Liver (tissue), 9 donors: ENCODE data around the gene HK2. TPM values are rescaled to one million over a fixed set of nuclear protein-coding genes. Genes with fewer than 3 reads are reported as not detected.
"Not testable (repeated sequence)": the region's sequence is repeated elsewhere in the genome, so short reads cannot be mapped to it uniquely, and the experiment has no call there.

Experiments used
- DNase-seq: peaks from one replicate; pipeline ENCODE4 v3.0.0-alpha.2; 2017; ENCODE audit warnings: low spot score
- H3K27ac ChIP-seq, 2 donors: one replicate each; pipeline ENCODE4 v1.7.0; 2013; ENCODE audit warnings: inconsistent platforms in 2 of 2, low read length in 2 of 2, control low read depth in 1 of 2, low read depth in 1 of 2, mild to moderate bottlenecking in 1 of 2
- H3K27me3 ChIP-seq, 4 donors: one replicate each; pipeline versions ENCODE4 v1.6.1 to v1.7.0; 2013; ENCODE audit warnings: low read length in 3 of 4, inconsistent platforms in 1 of 4, mild to moderate bottlenecking in 1 of 4, moderate library complexity in 1 of 4; ENCODE audit not compliant: control insufficient read depth in 4 of 4, insufficient read depth in 4 of 4
- H3K36me3 ChIP-seq, 4 donors: one replicate each; pipeline versions ENCODE4 v1.6.1 to v1.7.0; 2013; ENCODE audit warnings: low read length in 3 of 4, mild to moderate bottlenecking in 3 of 4, low read depth in 1 of 4, moderate library complexity in 1 of 4; ENCODE audit not compliant: control insufficient read depth in 4 of 4, insufficient read depth in 3 of 4
- H3K4me1 ChIP-seq, 4 donors: one replicate each; pipeline versions ENCODE4 v1.6.1 to v1.7.0; 2013; ENCODE audit warnings: low read length in 3 of 4, mild to moderate bottlenecking in 3 of 4, moderate library complexity in 1 of 4; ENCODE audit not compliant: control insufficient read depth in 4 of 4, insufficient read depth in 4 of 4
- H3K4me3 ChIP-seq, 3 donors: one replicate each; pipeline versions ENCODE4 v1.6.1 to v1.7.0; 2013; ENCODE audit warnings: low read length in 3 of 3, control low read depth in 1 of 3, low read depth in 1 of 3, mild to moderate bottlenecking in 1 of 3
- H3K9ac ChIP-seq, 2 donors: one replicate each; pipeline ENCODE4 v1.7.0; 2013; ENCODE audit warnings: low read length in 2 of 2, mild to moderate bottlenecking in 2 of 2, moderate library complexity in 2 of 2, control low read depth in 1 of 2, low read depth in 1 of 2
- H3K9me3 ChIP-seq, 4 donors: one replicate each; pipeline versions ENCODE4 v1.6.1 to v1.7.0; 2013; ENCODE audit warnings: low read length in 3 of 4; ENCODE audit not compliant: control insufficient read depth in 4 of 4
- CTCF ChIP-seq: fragments of 150-350 bp; IDR thresholded peaks from 2 replicates; pipeline ENCODE4 v1.5.1; 2017; ENCODE audit warnings: improper control_type of control experiment, low read depth, low read length; ENCODE audit not compliant: missing input control
- EGR1 ChIP-seq, 2 donors: IDR thresholded peaks; 2 replicates each; pipeline ENCODE4 v1.6.1; 2016 to 2018; ENCODE audit warnings: antibody characterized with exemption in 2 of 2, low read depth in 2 of 2
- FOXA1 ChIP-seq: IDR thresholded peaks from 2 replicates; pipeline ENCODE4 v1.6.1; 2016; ENCODE audit warnings: antibody characterized with exemption
- FOXA2 ChIP-seq: IDR thresholded peaks from 2 replicates; pipeline ENCODE4 v1.6.1; 2016; ENCODE audit warnings: antibody characterized with exemption
- HNF4A ChIP-seq, 2 donors: conservative IDR thresholded peaks; 2 replicates each; pipeline ENCODE4 v1.6.1; 2016; ENCODE audit warnings: antibody characterized with exemption in 2 of 2, mild to moderate bottlenecking in 2 of 2
- HNF4G ChIP-seq: IDR thresholded peaks from 2 replicates; pipeline ENCODE4 v1.6.1; 2016; ENCODE audit warnings: antibody characterized with exemption
- RAD21 ChIP-seq, 2 donors: IDR thresholded peaks; 2 replicates each; pipeline ENCODE4 v1.6.1; 2016; ENCODE audit warnings: antibody characterized with exemption in 2 of 2, mild to moderate bottlenecking in 2 of 2
- REST ChIP-seq: IDR thresholded peaks from 2 replicates; pipeline ENCODE4 v1.6.1; 2016; ENCODE audit warnings: antibody characterized with exemption, mild to moderate bottlenecking
- RXRA ChIP-seq, 2 donors: IDR thresholded peaks; 2 replicates each; pipeline ENCODE4 v1.6.1; 2017 to 2018; ENCODE audit warnings: antibody characterized with exemption in 2 of 2, mild to moderate bottlenecking in 1 of 2
- SP1 ChIP-seq: IDR thresholded peaks from 2 replicates; pipeline ENCODE4 v1.6.1; 2018; ENCODE audit warnings: antibody characterized with exemption, mild to moderate bottlenecking
- WGBS: extraction: QIAGEN DNeasy Blood & Tissue Kit; methylation state at CpG from one replicate; pipeline ENCODE4 v1.1.7; 2013; 5-methylcytosine and 5-hydroxymethylcytosine counted together
- polyA plus RNA-seq, 2 donors: library from polyadenylated mRNA; stranded (reverse) in 1 of 2; unstranded in 1 of 2; fragments of 200-250 nt in 1 of 2; fragments of >200 nt in 1 of 2; fragmentation: Nextera tagmentation in 1 of 2; extraction: Ambion mirVana in 1 of 2; gene quantifications; one replicate each; pipeline versions ENCODE4 v1.2.1 to v1.2.3, GENCODE V29; 2013 to 2015
- total RNA-seq, 2 donors: library from RNA; depleted of rRNA; stranded (reverse); fragments of >200 nt; gene quantifications; one replicate each; pipeline ENCODE4 v1.2.3, GENCODE V29; 2014
- donor health status: healthy.
- donor health status: healthy.
- donor health status: healthy.
- donor health status: healthy.
- donor health status: healthy.

The HK2 gene
- total and polyA plus RNA-seq, 4 donors = 0.21 to 3.5 (median 1.0) TPM

GRCh38 chr2:74896232-74896631, 62.3 kb downstream of the HK2 start:
- Histone ChIP-seq H3K9ac (no peak overlapping the region), H3K4me1 (no peaks in the 10 kb centered on the region), H3K9me3 (no peaks in the 10 kb centered on the region), H3K27me3 (no peaks in the 10 kb centered on the region), H3K27ac (no peak overlapping the region), H3K4me3 (no peak overlapping the region), H3K36me3 (no peaks in the 10 kb centered on the region)
- no peak for DNase-seq
- no peak for TF ChIP-seq FOXA2
- TF ChIP-seq HNF4A (conservative IDR thresholded peaks at IDR 0.05) = no peak
- TF ChIP-seq REST = no peak
- no peak for TF ChIP-seq CTCF
- TF ChIP-seq RAD21 (IDR thresholded peaks at IDR 0.05) = no peak
- no peak for TF ChIP-seq SP1

- not testable (repeated sequence) for H3K9ac ChIP-seq, H3K27ac ChIP-seq, H3K9me3 ChIP-seq, H3K4me1 ChIP-seq, H3K4me3 ChIP-seq, H3K27me3 ChIP-seq, H3K36me3 ChIP-seq, DNase-seq
- 86% methylated on average over 2 of the region's 2 CpGs for WGBS
These were observed 66.3 kb downstream of the HK2 start for GRCh38 chr2:74900225-74900624.

- WGBS = 85% methylated on average over 3 of the region's 3 CpGs
- Histone ChIP-seq H3K27ac (no peak overlapping the region), H3K9me3 (no peaks in the 10 kb centered on the region), H3K27me3 (no peaks in the 10 kb centered on the region), H3K9ac (no peak overlapping the region), H3K4me1 (no peaks in the 10 kb centered on the region), H3K4me3 (no peak overlapping the region), H3K36me3 (no peaks in the 10 kb centered on the region)
- TF ChIP-seq SP1 (no peak), HNF4G (no peak), RXRA (IDR thresholded peaks at IDR 0.05) (no peak), FOXA1 (no peak), EGR1 (IDR thresholded peaks at IDR 0.05; ENCODE audit: low read depth in 2 of 2) (no peak)
- DNase-seq = no peak
These were observed 68.4 kb downstream of the HK2 start for GRCh38 chr2:74902281-74902860.
